CD14-positive monocyte (primary cell): ENCODE data around the gene EGLN2. TPM values are rescaled to one million over a fixed set of nuclear protein-coding genes. Genes with fewer than 3 reads are reported as not detected.
"Not testable (repeated sequence)": the region's sequence is repeated elsewhere in the genome, so short reads cannot be mapped to it uniquely, and the experiment has no call there.

Experiments used
- DNase-seq, 3 donors: peaks; one replicate each; pipeline ENCODE4 v3.0.0-alpha.2; 2011 to 2022
- H2AFZ ChIP-seq: 2 replicates; pipeline ENCODE4 v1.6.0; 2012; ENCODE audit warnings: mild to moderate bottlenecking, low read depth, low read length, inconsistent platforms; ENCODE audit not compliant: insufficient read depth, poor library complexity, severe bottlenecking
- H3K27ac ChIP-seq, 2 donors: 1 replicate in 1 of 2; 2 replicates in 1 of 2; pipeline ENCODE4 v1.5.1; 2012 to 2013; ENCODE audit warnings: low read length in 2 of 2, control low read depth in 1 of 2, inconsistent platforms in 1 of 2, low read depth in 1 of 2, mild to moderate bottlenecking in 1 of 2
- H3K27me3 ChIP-seq, 2 donors: one replicate each; pipeline versions ENCODE4 v1.6.0 to v1.6.1; 2011 to 2013; ENCODE audit warnings: low read length in 2 of 2; ENCODE audit not compliant: control insufficient read depth in 2 of 2, insufficient read depth in 2 of 2
- H3K36me3 ChIP-seq, 2 donors: replicated peaks in 1 of 2; 1 replicate in 1 of 2; 2 replicates in 1 of 2; pipeline versions ENCODE4 v1.5.1 to v1.6.1; 2012 to 2013; ENCODE audit warnings: low read length in 2 of 2, control low read depth in 1 of 2, inconsistent platforms in 1 of 2, mild to moderate bottlenecking in 1 of 2; ENCODE audit not compliant: insufficient read depth in 2 of 2, control insufficient read depth in 1 of 2
- H3K4me1 ChIP-seq, 2 donors: 1 replicate in 1 of 2; 2 replicates in 1 of 2; pipeline versions ENCODE4 v1.5.1 to v1.6.1; 2012 to 2013; ENCODE audit warnings: low read length in 2 of 2, control low read depth in 1 of 2, inconsistent platforms in 1 of 2, mild to moderate bottlenecking in 1 of 2, moderate library complexity in 1 of 2; ENCODE audit not compliant: insufficient read depth in 2 of 2, control insufficient read depth in 1 of 2
- H3K4me2 ChIP-seq: replicated peaks from 2 replicates; pipeline ENCODE3; 2012; ENCODE audit warnings: low read length, moderate library complexity, mild to moderate bottlenecking; ENCODE audit not compliant: poor library complexity, severe bottlenecking; ENCODE audit errors: extremely low read depth
- H3K4me3 ChIP-seq, 3 experiments: fragments of 200-600 bp in 1 of 3; sonication (generic) in 1 of 3; replicated peaks in 1 of 3; 1 replicate in 2 of 3; 2 replicates in 1 of 3; pipeline ENCODE4 v1.5.1; 2011 to 2013; ENCODE audit warnings: low read length in 3 of 3, mild to moderate bottlenecking in 3 of 3, control low read depth in 2 of 3, low read depth in 2 of 3, inconsistent platforms in 1 of 3, moderate library complexity in 1 of 3
- H3K79me2 ChIP-seq: 2 replicates; pipeline ENCODE4 v1.6.0; 2012; ENCODE audit warnings: mild to moderate bottlenecking, control low read depth, inconsistent platforms, low read length, moderate library complexity; ENCODE audit not compliant: insufficient read depth
- H3K9ac ChIP-seq: 2 replicates; pipeline ENCODE4 v1.6.0; 2017; ENCODE audit warnings: low read length, mild to moderate bottlenecking; ENCODE audit not compliant: insufficient read depth, poor library complexity, severe bottlenecking
- H3K9me3 ChIP-seq, 2 donors: replicated peaks in 1 of 2; 1 replicate in 1 of 2; 2 replicates in 1 of 2; pipeline versions ENCODE4 v1.5.1 to v1.6.1; 2012 to 2013; ENCODE audit warnings: low read length in 2 of 2, control low read depth in 1 of 2; ENCODE audit not compliant: control insufficient read depth in 1 of 2, insufficient read depth in 1 of 2
- H4K20me1 ChIP-seq: 2 replicates; pipeline ENCODE4 v1.6.0; 2012; ENCODE audit warnings: mild to moderate bottlenecking, low read length, control low read depth, moderate library complexity; ENCODE audit not compliant: insufficient read depth
- H3K27ac Mint-ChIP-seq, 7 donors: one replicate each; pipeline ENCODE4 v1.8.0; 2020; ENCODE audit warnings: mild to moderate bottlenecking in 7 of 7, mixed read lengths in 7 of 7, moderate library complexity in 6 of 7, inconsistent platforms in 2 of 7
- H3K27me3 Mint-ChIP-seq, 3 donors: one replicate each; pipeline ENCODE4 v1.8.0; 2021 to 2022; ENCODE audit warnings: low read depth in 3 of 3, mild to moderate bottlenecking in 3 of 3, mixed read lengths in 3 of 3, moderate library complexity in 3 of 3, inconsistent platforms in 1 of 3
- H3K36me3 Mint-ChIP-seq, 2 donors: one replicate each; pipeline ENCODE4 v1.8.0; 2020; ENCODE audit warnings: mixed read lengths in 2 of 2, inconsistent platforms in 1 of 2, mild to moderate bottlenecking in 1 of 2
- H3K4me1 Mint-ChIP-seq: one replicate; pipeline ENCODE4 v1.8.0; 2020; ENCODE audit warnings: mild to moderate bottlenecking, mixed read lengths
- H3K4me3 Mint-ChIP-seq, 2 donors: one replicate each; pipeline ENCODE4 v1.8.0; 2020; ENCODE audit warnings: mild to moderate bottlenecking in 2 of 2, mixed read lengths in 2 of 2, moderate library complexity in 1 of 2
- H3K9me3 Mint-ChIP-seq, 7 donors: one replicate each; pipeline ENCODE4 v1.8.0; 2020 to 2022; ENCODE audit warnings: mixed read lengths in 7 of 7, mild to moderate bottlenecking in 6 of 7, moderate library complexity in 6 of 7, inconsistent platforms in 2 of 7
- WGBS: methylation state at CpG from one replicate; pipeline ENCODE4 v1.1.5; 2013; ENCODE audit warnings: missing lambda C conversion rate; ENCODE audit not compliant: insufficient coverage; 5-methylcytosine and 5-hydroxymethylcytosine counted together
- intact Hi-C, 2 donors: fragments of 100-400 bp; cut with micrococcal nuclease; formaldehyde crosslinking; loops; one replicate each; pipeline versions ENCODE4 v1.15.0 to v1.15.1; 2023
- polyA plus RNA-seq, 3 donors: library from polyadenylated mRNA; depleted of rRNA in 1 of 3; unstranded in 2 of 3; stranded (reverse) in 1 of 3; fragments of 300-500 nt in 2 of 3; fragments of >200 nt in 1 of 3; fragmentation: Illumina TruSeq in 2 of 3; gene quantifications; 1 replicate in 2 of 3; 2 replicates in 1 of 3; pipeline ENCODE4 v1.2.3, GENCODE V29; 2012 to 2021

Gene EGLN2
- polyA plus RNA-seq, 3 donors = 60.6 to 76.8 (median 64.5) TPM

- peaks cover 11 to 14% (median 14%) of the 10 kb centered on the region in 3 donors for H3K27me3 Mint-ChIP-seq
- intact Hi-C loops = not testable (repeated sequence)
- peak overlapping the region; percentile 77 to 79 for H3K4me3 Mint-ChIP-seq
Measured at GRCh38 chr19:40843653-40844052, 44.7 kb downstream of the EGLN2 start.

DNA sequence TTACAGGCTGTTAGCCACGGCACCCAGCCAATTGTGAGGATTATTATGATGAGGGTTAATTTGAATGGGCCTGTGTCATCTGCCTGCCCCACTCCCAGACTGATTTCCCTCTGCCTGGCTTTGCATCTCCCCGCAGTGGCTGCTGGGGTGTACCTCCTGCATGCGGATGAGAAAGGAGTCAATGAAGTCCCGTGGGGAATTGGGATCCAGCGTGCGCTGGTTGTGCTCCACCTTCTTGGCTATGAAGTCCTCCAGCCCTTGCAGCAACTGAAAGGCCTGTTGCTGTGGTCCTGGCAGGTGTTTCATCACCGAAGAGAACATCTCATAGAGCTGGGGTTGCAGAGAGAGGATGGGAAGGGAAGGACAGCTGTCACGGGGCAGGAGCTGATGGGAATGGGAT, 47.7 kb downstream of the EGLN2 start:
- H3K4me3 Mint-ChIP-seq, H3K9ac ChIP-seq, DNase-seq, H3K27me3 ChIP-seq, H3K27ac ChIP-seq, H2AFZ ChIP-seq, H3K9me3 Mint-ChIP-seq, H3K4me3 ChIP-seq, H3K9me3 ChIP-seq, H4K20me1 ChIP-seq, H3K36me3 Mint-ChIP-seq, intact Hi-C loops, H3K4me2 ChIP-seq, H3K36me3 ChIP-seq, H3K79me2 ChIP-seq: not testable (repeated sequence)
- 98% methylated on average over 6 of the region's 8 CpGs for WGBS
- peaks cover 8 to 21% of the 10 kb centered on the region in 2 donors for H3K4me1 ChIP-seq
- peaks cover 28% of the 10 kb centered on the region for H3K4me1 Mint-ChIP-seq
- peak overlapping the region in 2 of 7 donors; percentile 54 to 68 for H3K27ac Mint-ChIP-seq
- H3K27me3 Mint-ChIP-seq = peaks cover 23 to 33% (median 25%) of the 10 kb centered on the region in 3 donors

More at GRCh38 chr19:40843653-40844052, 44.7 kb downstream of the EGLN2 start:
- peak; percentile 40 to 53 (median 46) for DNase-seq
- 0% methylated on average over 1 of the region's 19 CpGs for WGBS
- Histone ChIP-seq H3K9ac (peak overlapping the region; percentile 32), H3K4me1 (peaks cover 8 to 19% of the 10 kb centered on the region in 2 donors), H3K4me3 (peak overlapping the region in 2 of 3 experiments; percentile 26 to 57), H3K27ac (peak overlapping the region in 1 of 2 donors; percentile 31), H3K4me2 (peak overlapping the region; percentile 60)
- H4K20me1 ChIP-seq, H3K9me3 ChIP-seq, H3K9me3 Mint-ChIP-seq, H2AFZ ChIP-seq, H3K27me3 ChIP-seq, H3K36me3 ChIP-seq, H3K36me3 Mint-ChIP-seq, H3K79me2 ChIP-seq: not testable (repeated sequence)
- H3K4me1 Mint-ChIP-seq = peaks cover 19% of the 10 kb centered on the region
- peak overlapping the region; percentile 49 to 88 (median 82) for H3K27ac Mint-ChIP-seq

- H3K4me2 ChIP-seq, H3K9me3 ChIP-seq, H4K20me1 ChIP-seq, H3K36me3 ChIP-seq, H3K36me3 Mint-ChIP-seq, H2AFZ ChIP-seq, intact Hi-C loops, H3K79me2 ChIP-seq, DNase-seq, H3K27ac ChIP-seq, H3K27me3 ChIP-seq, H3K4me1 ChIP-seq, H3K9me3 Mint-ChIP-seq, H3K9ac ChIP-seq, H3K4me3 ChIP-seq: not testable (repeated sequence)
- 100% methylated on average over 1 of the region's 3 CpGs for WGBS
- Mint-ChIP-seq H3K27ac (peak within 1 kb of the TSS in 2 of 7 donors; percentile 9 to 32), H3K27me3 (peaks cover 21 to 33% (median 25%) of the 10 kb centered on the region in 3 donors), H3K4me3 (peak within 1 kb of the TSS; percentile 24 to 72), H3K4me1 (peaks cover 15% of the 10 kb centered on the region)
Measured at GRCh38 chr19:40850277-40850676, 51.3 kb downstream of the EGLN2 start, which contains the start of gene CYP2A6. Gene CYP2A6, minus strand, starts transcription at chr19:40850447. Its CDS starts 21 bp downstream, at chr19:40850426.

DNA sequence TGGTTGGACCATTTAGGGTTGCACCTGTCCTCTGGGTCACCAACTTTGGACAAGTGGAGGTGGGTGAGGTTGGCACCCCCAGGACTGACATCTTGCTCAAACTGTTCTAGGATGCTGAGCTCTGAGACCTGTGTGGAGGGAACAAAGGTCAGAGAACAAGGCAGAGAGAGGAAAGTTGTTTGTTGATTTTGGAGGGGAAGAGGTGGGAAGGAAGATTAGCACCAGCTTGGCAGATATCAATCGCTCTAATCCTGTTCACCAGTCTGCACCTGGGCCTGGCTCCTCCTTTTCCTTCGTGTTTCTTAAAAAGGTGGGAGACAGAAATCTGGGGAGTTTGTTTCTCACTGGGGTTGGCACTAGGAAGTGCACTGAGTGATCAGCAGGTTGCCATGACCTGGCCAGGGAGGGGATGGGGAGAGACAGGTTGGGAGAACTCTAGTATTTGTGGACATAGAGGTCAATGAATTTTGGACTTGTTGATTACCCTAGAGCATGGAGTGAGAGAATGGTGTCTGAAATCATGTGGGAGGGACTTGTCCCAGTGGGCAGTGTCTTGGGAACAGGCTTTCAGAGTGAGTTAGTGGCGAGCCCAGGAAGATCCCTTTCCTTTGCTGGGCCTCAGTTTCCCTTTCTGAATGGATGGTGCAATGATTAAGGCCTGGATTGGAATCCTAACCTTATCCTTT, 53.6 kb downstream of the EGLN2 start:
- H3K9me3 Mint-ChIP-seq, H3K27ac ChIP-seq, H2AFZ ChIP-seq, H3K79me2 ChIP-seq, H3K4me3 Mint-ChIP-seq, H3K9ac ChIP-seq, H3K36me3 Mint-ChIP-seq, H4K20me1 ChIP-seq, H3K36me3 ChIP-seq, H3K27ac Mint-ChIP-seq, H3K4me2 ChIP-seq, H3K9me3 ChIP-seq, intact Hi-C loops, H3K4me1 ChIP-seq, DNase-seq, H3K27me3 ChIP-seq, H3K4me3 ChIP-seq: not testable (repeated sequence)
- Mint-ChIP-seq H3K27me3 (peaks cover 18 to 30% (median 23%) of the 10 kb centered on the region in 3 donors), H3K4me1 (peaks cover 15% of the 10 kb centered on the region)
- 100% methylated on average over 1 of the region's 3 CpGs for WGBS
